ENCODE measurements around the gene RNF150. TPM values are rescaled to one million over a fixed set of nuclear protein-coding genes. Genes with fewer than 3 reads are reported as not detected.

Gene RNF150
- total and polyA plus RNA-seq, 2 of the 4 experiments (the other 2 are of a cell fraction): 6.2 to 18.1 TPM

- Histone ChIP-seq H3K14ac (replicated peaks; ENCODE audit: low read depth, low read length) (no peak overlapping the region), H3K9ac (ENCODE audit: low read depth, low read length) (no peak overlapping the region), H3K18ac (ENCODE audit: low read depth, low read length) (no peak overlapping the region), H2BK5ac (ENCODE audit: low read depth, low read length, poor library complexity, severe bottlenecking) (no peak overlapping the region), H4K8ac (ENCODE audit: low read depth in 2 of 2, low read length in 2 of 2) (no peak overlapping the region), H4K5ac (ENCODE audit: low read depth, low read length) (no peak overlapping the region), H3K23ac (ENCODE audit: low read depth, low read length) (no peak overlapping the region), H2AFZ (replicated peaks; ENCODE audit: low read length, poor library complexity) (no peak overlapping the region), H2AK5ac (ENCODE audit: low read depth, low read length) (no peak overlapping the region), H3K4me3 (ENCODE audit: insufficient read depth, low read depth, low read length) (no peak overlapping the region), H3K9me1 (ENCODE audit: insufficient read depth, low read length) (no peaks in the 10 kb centered on the region), H2BK120ac (ENCODE audit: low read depth, low read length) (no peak overlapping the region), H3K27me3 (ENCODE audit: control insufficient read depth, insufficient read depth, low read length) (peaks cover 22% of the 10 kb centered on the region), H3K56ac (ENCODE audit: extremely low read depth, insufficient read depth, low read length) (no peak overlapping the region), H3K79me1 (ENCODE audit: low read depth in 1 of 2, low read length in 2 of 2) (no peaks in the 10 kb centered on the region), H3K4me1 (ENCODE audit: control insufficient read depth, insufficient read depth, low read length) (no peaks in the 10 kb centered on the region), H2BK15ac (ENCODE audit: low read depth, low read length) (no peak overlapping the region), H3K27ac (ENCODE audit: insufficient read depth, low read length) (no peak overlapping the region), H4K20me1 (ENCODE audit: insufficient read depth, low read length) (no peaks in the 10 kb centered on the region), H3K4ac (ENCODE audit: low read depth, low read length) (no peak overlapping the region), H3K36me3 (ENCODE audit: control insufficient read depth, insufficient read depth, low read length) (no peaks in the 10 kb centered on the region), H4K91ac (ENCODE audit: insufficient read depth, low read depth, low read length) (no peak overlapping the region), H2BK20ac (ENCODE audit: low read depth, low read length) (no peak overlapping the region), H3K9me3 (ENCODE audit: control insufficient read depth, insufficient read depth, low read length) (no peaks in the 10 kb centered on the region), H3K4me2 (ENCODE audit: low read depth, low read length) (no peak overlapping the region), H2AK9ac (replicated peaks; ENCODE audit: low read depth, low read length, poor library complexity) (no peak overlapping the region)
- intact Hi-C loops (cut with micrococcal nuclease): no loop called here
- WGBS, 2 experiments (ENCODE audit: extremely low coverage in 2 of 2, insufficient read length in 1 of 2): 100% methylated on average over 2 of the region's 4 CpGs; no CpG with 5 or more reads in 1 of the 2 experiments
- in situ Hi-C loops (cut with MboI; ENCODE audit: low sequenced_read_pairs): loop anchor here (25.0 kb wide), 1 partner anchor 471 kb away; the partner anchor contains the start of gene SCOC
- DNase-seq (no peak), ATAC-seq (ENCODE audit: low read depth) (no peak)
- no peak for TF ChIP-seq RAD21 (IDR thresholded peaks at IDR 0.05; ENCODE audit: low read length)
- no peak for TF ChIP-seq MAZ (IDR thresholded peaks at IDR 0.05; ENCODE audit: borderline replicate concordance, low read depth, low read length)
- TF ChIP-seq, protein P1, sequence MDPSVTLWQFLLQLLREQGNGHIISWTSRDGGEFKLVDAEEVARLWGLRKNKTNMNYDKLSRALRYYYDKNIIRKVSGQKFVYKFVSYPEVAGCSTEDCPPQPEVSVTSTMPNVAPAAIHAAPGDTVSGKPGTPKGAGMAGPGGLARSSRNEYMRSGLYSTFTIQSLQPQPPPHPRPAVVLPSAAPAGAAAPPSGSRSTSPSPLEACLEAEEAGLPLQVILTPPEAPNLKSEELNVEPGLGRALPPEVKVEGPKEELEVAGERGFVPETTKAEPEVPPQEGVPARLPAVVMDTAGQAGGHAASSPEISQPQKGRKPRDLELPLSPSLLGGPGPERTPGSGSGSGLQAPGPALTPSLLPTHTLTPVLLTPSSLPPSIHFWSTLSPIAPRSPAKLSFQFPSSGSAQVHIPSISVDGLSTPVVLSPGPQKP (IDR thresholded peaks at IDR 0.05; ENCODE audit: borderline replicate concordance, low read depth, low read length): no peak
- TF ChIP-seq MAFK (IDR thresholded peaks at IDR 0.05; ENCODE audit: low read depth, low read length): no peak
- no peak for TF ChIP-seq RFX5 (IDR thresholded peaks at IDR 0.05; ENCODE audit: low read depth, low read length)
- no peak for TF ChIP-seq CTCF (conservative IDR thresholded peaks at IDR 0.05; ENCODE audit: low read depth, low read length)
- TF ChIP-seq FOS (IDR thresholded peaks at IDR 0.05; ENCODE audit: low read depth, low read length): no peak
- no peak for TF ChIP-seq USF2 (IDR thresholded peaks at IDR 0.05; ENCODE audit: low read depth, low read length)
- TF ChIP-seq POLR2A (IDR thresholded peaks at IDR 0.05; ENCODE audit: low read depth, low read length): no peak
- TF ChIP-seq CEBPB (IDR thresholded peaks at IDR 0.05; ENCODE audit: low read depth, low read length): no peak
- TF ChIP-seq RCOR1 (IDR thresholded peaks at IDR 0.05; ENCODE audit: insufficient replicate concordance, low read length): no peak
- TF ChIP-seq MXI1 (IDR thresholded peaks at IDR 0.05; ENCODE audit: borderline replicate concordance, low read depth, low read length): no peak
- no peak for TF ChIP-seq NFE2L2 (IDR thresholded peaks at IDR 0.05; ENCODE audit: low read depth, low read length)
- dilution Hi-C loops (cut with HindIII; ENCODE audit: low sequenced_read_pairs, unreplicated experiment): no loop called here
- BruUV-seq (replicated peaks): no TSS peak
- ChIA-PET CTCF (no interaction called here), POLR2A (ENCODE audit: unreplicated experiment) (no interaction called here)
Measured at GRCh38 chr4:140833280-140833679, 300.0 kb downstream of the RNF150 start.
